Measurements from ENCODE around the gene PPP2R3B. TPM values are rescaled to one million over a fixed set of nuclear protein-coding genes. Genes with fewer than 3 reads are reported as not detected.

The PPP2R3B gene
- total and polyA plus RNA-seq, 2 of the 13 experiments (the other 11 are each of a cell fraction or from before 2014, with no cell fraction given): 17.0 to 21.4 TPM

DNA sequence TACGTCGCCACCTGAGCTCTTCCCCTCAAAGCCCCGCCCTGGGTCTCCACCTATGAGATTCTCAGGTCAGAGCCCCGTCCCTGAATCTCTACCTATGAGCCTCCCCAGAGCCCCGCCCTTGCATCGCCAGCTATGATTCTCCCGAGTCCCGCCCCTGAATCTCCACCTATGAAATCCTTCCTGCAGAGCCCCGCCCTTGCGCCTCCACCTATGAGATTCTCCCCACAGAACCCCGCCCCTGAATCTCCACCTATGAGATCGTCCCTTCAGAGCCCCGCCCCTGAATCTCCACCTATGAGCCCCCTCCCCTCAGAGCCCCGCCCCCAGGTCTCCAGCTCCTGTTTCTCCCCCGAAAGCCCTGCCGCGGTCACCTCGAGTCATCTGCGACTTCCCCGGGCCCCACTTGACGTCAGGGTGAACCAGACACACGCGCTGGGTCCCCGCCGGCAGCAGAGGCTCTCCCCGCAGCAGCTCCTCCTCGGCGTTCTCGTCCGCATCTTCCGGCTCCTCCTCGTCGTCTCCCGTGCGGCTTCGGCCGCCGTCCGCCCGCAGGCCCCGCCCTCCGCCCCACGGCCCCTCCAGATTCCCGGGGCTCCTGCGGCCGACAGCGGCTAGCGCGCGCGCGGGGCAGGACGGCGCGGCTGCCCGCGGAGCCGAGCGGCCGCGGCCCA, 68.5 kb downstream of the PPP2R3B start (continued):
- TF ChIP-seq, protein P1, sequence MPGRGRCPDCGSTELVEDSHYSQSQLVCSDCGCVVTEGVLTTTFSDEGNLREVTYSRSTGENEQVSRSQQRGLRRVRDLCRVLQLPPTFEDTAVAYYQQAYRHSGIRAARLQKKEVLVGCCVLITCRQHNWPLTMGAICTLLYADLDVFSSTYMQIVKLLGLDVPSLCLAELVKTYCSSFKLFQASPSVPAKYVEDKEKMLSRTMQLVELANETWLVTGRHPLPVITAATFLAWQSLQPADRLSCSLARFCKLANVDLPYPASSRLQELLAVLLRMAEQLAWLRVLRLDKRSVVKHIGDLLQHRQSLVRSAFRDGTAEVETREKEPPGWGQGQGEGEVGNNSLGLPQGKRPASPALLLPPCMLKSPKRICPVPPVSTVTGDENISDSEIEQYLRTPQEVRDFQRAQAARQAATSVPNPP (CRISPR knock-in tag; IDR thresholded peaks at IDR 0.05): peak; percentile 82; the same call in 1 of the 2 replicates
- TF ChIP-seq, protein P2, sequence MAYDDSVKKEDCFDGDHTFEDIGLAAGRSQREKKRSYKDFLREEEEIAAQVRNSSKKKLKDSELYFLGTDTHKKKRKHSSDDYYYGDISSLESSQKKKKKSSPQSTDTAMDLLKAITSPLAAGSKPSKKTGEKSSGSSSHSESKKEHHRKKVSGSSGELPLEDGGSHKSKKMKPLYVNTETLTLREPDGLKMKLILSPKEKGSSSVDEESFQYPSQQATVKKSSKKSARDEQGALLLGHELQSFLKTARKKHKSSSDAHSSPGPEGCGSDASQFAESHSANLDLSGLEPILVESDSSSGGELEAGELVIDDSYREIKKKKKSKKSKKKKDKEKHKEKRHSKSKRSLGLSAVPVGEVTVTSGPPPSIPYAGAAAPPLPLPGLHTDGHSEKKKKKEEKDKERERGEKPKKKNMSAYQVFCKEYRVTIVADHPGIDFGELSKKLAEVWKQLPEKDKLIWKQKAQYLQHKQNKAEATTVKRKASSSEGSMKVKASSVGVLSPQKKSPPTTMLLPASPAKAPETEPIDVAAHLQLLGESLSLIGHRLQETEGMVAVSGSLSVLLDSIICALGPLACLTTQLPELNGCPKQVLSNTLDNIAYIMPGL (CRISPR knock-in tag; IDR thresholded peaks at IDR 0.05; ENCODE audit: borderline replicate concordance in 1 of 2, low read depth in 1 of 2): no peak
- TF ChIP-seq, protein P3, sequence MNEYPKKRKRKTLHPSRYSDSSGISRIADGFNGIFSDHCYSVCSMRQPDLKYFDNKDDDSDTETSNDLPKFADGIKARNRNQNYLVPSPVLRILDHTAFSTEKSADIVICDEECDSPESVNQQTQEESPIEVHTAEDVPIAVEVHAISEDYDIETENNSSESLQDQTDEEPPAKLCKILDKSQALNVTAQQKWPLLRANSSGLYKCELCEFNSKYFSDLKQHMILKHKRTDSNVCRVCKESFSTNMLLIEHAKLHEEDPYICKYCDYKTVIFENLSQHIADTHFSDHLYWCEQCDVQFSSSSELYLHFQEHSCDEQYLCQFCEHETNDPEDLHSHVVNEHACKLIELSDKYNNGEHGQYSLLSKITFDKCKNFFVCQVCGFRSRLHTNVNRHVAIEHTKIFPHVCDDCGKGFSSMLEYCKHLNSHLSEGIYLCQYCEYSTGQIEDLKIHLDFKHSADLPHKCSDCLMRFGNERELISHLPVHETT (CRISPR knock-in tag; conservative IDR thresholded peaks at IDR 0.05): no peak
- TF ChIP-seq ZNF224 (CRISPR knock-in tag; IDR thresholded peaks at IDR 0.05): no peak
- no peak for TF ChIP-seq RXRA (CRISPR knock-in tag; IDR thresholded peaks at IDR 0.05)
- TF ChIP-seq CHD2 (IDR thresholded peaks at IDR 0.05; ENCODE audit: low read depth, low read length): peak; percentile 27; the same call in 1 of the 2 replicates
- TF ChIP-seq, protein P4, sequence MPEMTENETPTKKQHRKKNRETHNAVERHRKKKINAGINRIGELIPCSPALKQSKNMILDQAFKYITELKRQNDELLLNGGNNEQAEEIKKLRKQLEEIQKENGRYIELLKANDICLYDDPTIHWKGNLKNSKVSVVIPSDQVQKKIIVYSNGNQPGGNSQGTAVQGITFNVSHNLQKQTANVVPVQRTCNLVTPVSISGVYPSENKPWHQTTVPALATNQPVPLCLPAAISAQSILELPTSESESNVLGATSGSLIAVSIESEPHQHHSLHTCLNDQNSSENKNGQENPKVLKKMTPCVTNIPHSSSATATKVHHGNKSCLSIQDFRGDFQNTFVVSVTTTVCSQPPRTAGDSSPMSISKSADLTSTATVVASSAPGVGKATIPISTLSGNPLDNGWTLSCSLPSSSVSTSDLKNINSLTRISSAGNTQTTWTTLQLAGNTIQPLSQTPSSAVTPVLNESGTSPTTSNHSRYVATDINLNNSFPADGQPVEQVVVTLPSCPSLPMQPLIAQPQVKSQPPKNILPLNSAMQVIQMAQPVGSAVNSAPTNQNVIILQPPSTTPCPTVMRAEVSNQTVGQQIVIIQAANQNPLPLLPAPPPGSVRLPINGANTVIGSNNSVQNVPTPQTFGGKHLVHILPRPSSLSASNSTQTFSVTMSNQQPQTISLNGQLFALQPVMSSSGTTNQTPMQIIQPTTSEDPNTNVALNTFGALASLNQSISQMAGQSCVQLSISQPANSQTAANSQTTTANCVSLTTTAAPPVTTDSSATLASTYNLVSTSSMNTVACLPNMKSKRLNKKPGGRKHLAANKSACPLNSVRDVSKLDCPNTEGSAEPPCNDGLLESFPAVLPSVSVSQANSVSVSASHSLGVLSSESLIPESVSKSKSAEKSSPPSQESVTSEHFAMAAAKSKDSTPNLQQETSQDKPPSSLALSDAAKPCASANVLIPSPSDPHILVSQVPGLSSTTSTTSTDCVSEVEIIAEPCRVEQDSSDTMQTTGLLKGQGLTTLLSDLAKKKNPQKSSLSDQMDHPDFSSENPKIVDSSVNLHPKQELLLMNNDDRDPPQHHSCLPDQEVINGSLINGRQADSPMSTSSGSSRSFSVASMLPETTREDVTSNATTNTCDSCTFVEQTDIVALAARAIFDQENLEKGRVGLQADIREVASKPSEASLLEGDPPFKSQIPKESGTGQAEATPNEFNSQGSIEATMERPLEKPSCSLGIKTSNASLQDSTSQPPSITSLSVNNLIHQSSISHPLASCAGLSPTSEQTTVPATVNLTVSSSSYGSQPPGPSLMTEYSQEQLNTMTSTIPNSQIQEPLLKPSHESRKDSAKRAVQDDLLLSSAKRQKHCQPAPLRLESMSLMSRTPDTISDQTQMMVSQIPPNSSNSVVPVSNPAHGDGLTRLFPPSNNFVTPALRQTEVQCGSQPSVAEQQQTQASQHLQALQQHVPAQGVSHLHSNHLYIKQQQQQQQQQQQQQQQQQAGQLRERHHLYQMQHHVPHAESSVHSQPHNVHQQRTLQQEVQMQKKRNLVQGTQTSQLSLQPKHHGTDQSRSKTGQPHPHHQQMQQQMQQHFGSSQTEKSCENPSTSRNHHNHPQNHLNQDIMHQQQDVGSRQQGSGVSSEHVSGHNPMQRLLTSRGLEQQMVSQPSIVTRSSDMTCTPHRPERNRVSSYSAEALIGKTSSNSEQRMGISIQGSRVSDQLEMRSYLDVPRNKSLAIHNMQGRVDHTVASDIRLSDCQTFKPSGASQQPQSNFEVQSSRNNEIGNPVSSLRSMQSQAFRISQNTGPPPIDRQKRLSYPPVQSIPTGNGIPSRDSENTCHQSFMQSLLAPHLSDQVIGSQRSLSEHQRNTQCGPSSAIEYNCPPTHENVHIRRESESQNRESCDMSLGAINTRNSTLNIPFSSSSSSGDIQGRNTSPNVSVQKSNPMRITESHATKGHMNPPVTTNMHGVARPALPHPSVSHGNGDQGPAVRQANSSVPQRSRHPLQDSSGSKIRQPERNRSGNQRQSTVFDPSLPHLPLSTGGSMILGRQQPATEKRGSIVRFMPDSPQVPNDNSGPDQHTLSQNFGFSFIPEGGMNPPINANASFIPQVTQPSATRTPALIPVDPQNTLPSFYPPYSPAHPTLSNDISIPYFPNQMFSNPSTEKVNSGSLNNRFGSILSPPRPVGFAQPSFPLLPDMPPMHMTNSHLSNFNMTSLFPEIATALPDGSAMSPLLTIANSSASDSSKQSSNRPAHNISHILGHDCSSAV (CRISPR knock-in tag; IDR thresholded peaks at IDR 0.05; ENCODE audit: borderline replicate concordance): no peak
- no peak for TF ChIP-seq IKZF4 (CRISPR knock-in tag; IDR thresholded peaks at IDR 0.05; ENCODE audit: borderline replicate concordance, low read depth, not compliant biosample characterization)
- no peak for TF ChIP-seq ZSCAN25 (CRISPR knock-in tag; IDR thresholded peaks at IDR 0.05)
- TF ChIP-seq SMYD3 (CRISPR knock-in tag; IDR thresholded peaks at IDR 0.05): peak; percentile 87; the same call in 1 of the 2 replicates
- TF ChIP-seq, protein P5, sequence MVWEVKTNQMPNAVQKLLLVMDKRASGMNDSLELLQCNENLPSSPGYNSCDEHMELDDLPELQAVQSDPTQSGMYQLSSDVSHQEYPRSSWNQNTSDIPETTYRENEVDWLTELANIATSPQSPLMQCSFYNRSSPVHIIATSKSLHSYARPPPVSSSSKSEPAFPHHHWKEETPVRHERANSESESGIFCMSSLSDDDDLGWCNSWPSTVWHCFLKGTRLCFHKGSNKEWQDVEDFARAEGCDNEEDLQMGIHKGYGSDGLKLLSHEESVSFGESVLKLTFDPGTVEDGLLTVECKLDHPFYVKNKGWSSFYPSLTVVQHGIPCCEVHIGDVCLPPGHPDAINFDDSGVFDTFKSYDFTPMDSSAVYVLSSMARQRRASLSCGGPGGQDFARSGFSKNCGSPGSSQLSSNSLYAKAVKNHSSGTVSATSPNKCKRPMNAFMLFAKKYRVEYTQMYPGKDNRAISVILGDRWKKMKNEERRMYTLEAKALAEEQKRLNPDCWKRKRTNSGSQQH (CRISPR knock-in tag; IDR thresholded peaks at IDR 0.05; ENCODE audit: low read depth): no peak
- no peak for TF ChIP-seq ZSCAN9 (CRISPR knock-in tag; IDR thresholded peaks at IDR 0.05; ENCODE audit: borderline replicate concordance)
- TF ChIP-seq IRF2 (CRISPR knock-in tag; IDR thresholded peaks at IDR 0.05): no peak
- no peak for TF ChIP-seq THAP11 (CRISPR knock-in tag; IDR thresholded peaks at IDR 0.05)

Data from HepG2 (cell line).